Omental fat pad (tissue), 4 donors: ENCODE data around the gene ARID3B. TPM values are rescaled to one million over a fixed set of nuclear protein-coding genes. Genes with fewer than 3 reads are reported as not detected.

Experiments
- ATAC-seq: fragments of 150-250 bp; one replicate; pipeline ENCODE4 v1.9.1; 2016; ENCODE audit warnings: mild to moderate bottlenecking, moderate library complexity; ENCODE audit not compliant: low FRiP score
- DNase-seq: peaks from one replicate; pipeline ENCODE4 v3.0.0-alpha.2; 2019; ENCODE audit warnings: low spot score
- CTCF ChIP-seq, 3 donors: fragments of 450-650 bp; IDR thresholded peaks; one replicate each; pipeline ENCODE4 v1.5.1; 2016 to 2017; ENCODE audit warnings: antibody characterized with exemption in 3 of 3, mild to moderate bottlenecking in 3 of 3, moderate library complexity in 2 of 3
- total RNA-seq, 4 donors: library from RNA; depleted of rRNA; stranded (reverse); fragments of >200 nt; gene quantifications; one replicate each; pipeline ENCODE4 v1.1.0, GENCODE V29; 2016

Gene ARID3B
- total RNA-seq, 4 donors from 2014 or later, result 2.2 to 16.9 (median 4.3) TPM

- TF ChIP-seq CTCF (IDR thresholded peaks at IDR 0.05), result no peak
- no peak for DNase-seq
- no peak for ATAC-seq
Measured at GRCh38 chr15:74609938-74610301, 68.9 kb downstream of the ARID3B start.

GRCh38 chr15:74610302-74610951 is 69.4 kb downstream of the ARID3B start:
- TF ChIP-seq CTCF (IDR thresholded peaks at IDR 0.05), result no peak
- ATAC-seq, result no peak
- DNase-seq, result no peak

GRCh38 chr15:74611341-74611740 is 70.3 kb downstream of the ARID3B start:
- TF ChIP-seq CTCF (IDR thresholded peaks at IDR 0.05), result no peak

GRCh38 chr15:74611834-74612233 is 70.8 kb downstream of the ARID3B start:
- TF ChIP-seq CTCF (IDR thresholded peaks at IDR 0.05), result no peak
- ATAC-seq, result no peak
- DNase-seq, result no peak

More at GRCh38 chr15:74611341-74611740, 70.3 kb downstream of the ARID3B start:
- DNase-seq, result no peak
- no peak for ATAC-seq

DNA sequence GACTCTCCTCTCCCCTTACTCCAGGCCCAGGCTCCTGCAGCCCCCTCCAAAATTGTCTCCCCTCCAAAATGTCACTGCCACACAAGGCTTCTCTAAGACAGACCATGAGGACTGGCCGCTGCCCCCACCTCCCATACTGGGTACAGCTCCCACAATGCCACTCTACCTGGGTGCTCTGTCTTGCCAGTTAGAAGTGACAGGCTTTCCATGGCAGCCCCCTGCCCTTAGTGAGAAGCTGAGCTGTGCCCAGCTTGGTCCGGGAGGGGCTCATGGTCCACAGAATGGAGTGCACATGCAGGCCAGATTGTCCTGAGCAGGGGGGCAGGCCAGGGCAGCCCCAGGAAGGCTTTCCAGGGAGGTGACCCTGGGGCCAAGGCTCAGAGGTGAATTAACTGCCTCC is 71.7 kb downstream of the ARID3B start:
- ATAC-seq (no peak), DNase-seq (no peak)
- TF ChIP-seq CTCF (IDR thresholded peaks at IDR 0.05), result no peak

DNA sequence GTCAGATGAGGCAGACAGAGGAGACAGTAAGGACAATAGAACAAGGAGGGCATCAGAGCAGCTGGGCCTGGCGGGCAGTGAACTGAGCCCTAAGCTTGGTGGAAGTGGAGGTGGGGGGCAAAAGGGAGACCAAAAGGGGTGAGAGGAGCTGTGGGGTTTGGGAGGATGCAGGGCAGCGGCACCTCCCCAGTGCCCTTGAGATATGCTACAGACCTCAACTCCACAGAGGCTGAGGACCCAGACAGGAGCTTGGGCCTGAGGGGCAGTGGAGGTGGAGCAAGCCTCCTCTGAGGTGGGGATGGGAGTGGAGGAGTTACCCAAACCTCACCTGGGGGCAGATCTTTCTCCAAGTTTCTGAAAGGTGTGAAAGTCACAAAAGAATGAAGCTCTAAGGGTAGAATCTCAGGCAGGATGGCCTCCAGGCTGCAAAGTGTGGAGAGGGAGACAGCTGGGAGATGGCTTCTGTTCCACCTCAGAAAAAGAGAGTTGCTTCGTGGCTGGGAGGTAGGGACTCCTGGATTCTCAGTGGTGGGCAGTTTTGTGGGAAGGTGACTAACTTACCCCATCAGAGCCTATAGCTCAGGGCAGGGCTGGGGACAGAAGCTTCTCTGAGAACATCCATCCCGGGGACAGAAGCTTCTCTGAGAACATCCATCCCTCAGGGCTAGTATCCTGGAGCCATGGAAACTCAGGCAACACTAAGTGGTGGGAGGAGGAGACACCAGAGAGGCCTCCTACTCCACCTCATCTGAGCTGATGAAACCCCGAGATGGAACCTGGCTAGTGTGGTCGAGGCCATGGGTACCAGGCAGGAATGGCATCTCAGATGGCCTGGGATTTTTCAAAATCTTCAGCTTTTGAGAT is 72.3 kb downstream of the ARID3B start:
- DNase-seq (no peak), ATAC-seq (no peak)
- no peak for TF ChIP-seq CTCF (IDR thresholded peaks at IDR 0.05)
